ENCODE results near the gene LASP1.
"Not testable (repeated sequence)": the region's sequence is repeated elsewhere in the genome, so short reads cannot be mapped to it uniquely, and the experiment has no call there.

The LASP1 gene

GRCh38 chr17:38911081-38911730 lies 41.3 kb downstream of the LASP1 start:
- no peak for DNase-seq

GRCh38 chr17:38911731-38912081 lies 41.8 kb downstream of the LASP1 start:
- not testable (repeated sequence) for DNase-seq

- peak; percentile 54 for DNase-seq
These were observed 42.5 kb downstream of the LASP1 start for GRCh38 chr17:38912221-38912813.

GRCh38 chr17:38914741-38915638 lies 45.1 kb downstream of the LASP1 start:
- no peak for DNase-seq

- no peak for DNase-seq
These were observed 45.8 kb downstream of the LASP1 start for GRCh38 chr17:38915639-38915995.

GRCh38 chr17:38916771-38917170 lies 46.9 kb downstream of the LASP1 start:
- no peak for DNase-seq

- DNase-seq = no peak
These were observed 47.4 kb downstream of the LASP1 start for GRCh38 chr17:38917259-38917658.

- DNase-seq = no peak
These were observed 48.5 kb downstream of the LASP1 start for GRCh38 chr17:38918129-38918913.

GRCh38 chr17:38918916-38919315 lies 49.1 kb downstream of the LASP1 start:
- DNase-seq = no peak

GRCh38 chr17:38919316-38920078 lies 49.6 kb downstream of the LASP1 start:
- DNase-seq = no peak

GRCh38 chr17:38920374-38921291 lies 50.8 kb downstream of the LASP1 start:
- DNase-seq = no peak

- DNase-seq = no peak
These were observed 52.0 kb downstream of the LASP1 start for GRCh38 chr17:38921756-38922411.

- DNase-seq = peak; percentile 53
These were observed 52.9 kb downstream of the LASP1 start for GRCh38 chr17:38922538-38923297.

GRCh38 chr17:38925263-38925995 lies 55.6 kb downstream of the LASP1 start, which contains the start of gene LASP1NB:
Gene LASP1NB, plus strand, starts transcription at chr17:38925614.
- no peak for DNase-seq

- DNase-seq = no peak
These were observed 56.6 kb downstream of the LASP1 start for GRCh38 chr17:38926293-38927070.

- DNase-seq = not testable (repeated sequence)
These were observed 60.9 kb downstream of the LASP1 start for GRCh38 chr17:38930782-38931181.

- DNase-seq = not testable (repeated sequence)
These were observed 64.1 kb downstream of the LASP1 start for GRCh38 chr17:38933962-38934361.

- DNase-seq = no peak
These were observed 70.1 kb downstream of the LASP1 start for GRCh38 chr17:38939987-38940386.
